ENCODE data around the gene TTC12. TPM values are rescaled to one million over a fixed set of nuclear protein-coding genes. Genes with fewer than 3 reads are reported as not detected.

TTC12 gene
- total RNA-seq, 2 donors from 2014 or later, result 4.9 to 10.3 TPM

DNA sequence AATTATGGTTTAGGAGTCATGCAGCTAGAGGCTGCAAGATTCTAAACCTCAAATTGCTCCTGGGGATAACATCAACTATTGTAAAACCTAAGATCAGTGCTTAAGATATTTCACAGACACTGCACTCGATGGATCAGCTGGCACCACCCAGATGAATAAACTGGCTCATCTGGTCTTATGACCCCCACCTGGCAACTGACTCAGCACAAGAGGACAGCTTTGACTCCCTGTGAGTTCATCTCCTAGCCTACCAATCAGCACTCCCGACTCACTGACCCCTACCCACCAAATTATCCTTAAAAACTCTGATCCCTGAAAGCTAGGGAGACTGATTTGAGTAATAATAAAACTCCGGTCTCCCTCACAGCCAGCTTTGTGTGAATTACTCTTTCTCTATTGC lies 782 bp upstream of the TTC12 start:
- intact Hi-C loops (cut with DNase I), result no loop called here
- DNase-seq (ENCODE audit: low spot score), result no peak

DNA sequence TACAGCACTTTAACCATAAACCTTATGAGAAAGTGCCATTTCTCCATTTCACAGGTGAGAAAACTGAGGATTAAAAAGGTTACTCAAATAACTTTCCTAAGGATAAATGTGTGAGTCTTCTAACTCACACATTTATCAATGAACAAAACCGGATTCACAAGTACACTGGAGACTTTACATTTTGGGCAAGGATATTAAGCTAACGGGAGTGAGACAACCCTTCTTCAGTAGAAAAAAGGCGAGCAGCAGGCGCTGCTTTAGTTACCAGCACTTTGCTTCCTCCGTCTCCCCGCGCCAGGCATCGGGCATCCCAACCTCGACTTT lies 356 bp upstream of the TTC12 start:
- no peak for DNase-seq (ENCODE audit: low spot score)
- intact Hi-C loops (cut with DNase I), result no loop called here

DNA sequence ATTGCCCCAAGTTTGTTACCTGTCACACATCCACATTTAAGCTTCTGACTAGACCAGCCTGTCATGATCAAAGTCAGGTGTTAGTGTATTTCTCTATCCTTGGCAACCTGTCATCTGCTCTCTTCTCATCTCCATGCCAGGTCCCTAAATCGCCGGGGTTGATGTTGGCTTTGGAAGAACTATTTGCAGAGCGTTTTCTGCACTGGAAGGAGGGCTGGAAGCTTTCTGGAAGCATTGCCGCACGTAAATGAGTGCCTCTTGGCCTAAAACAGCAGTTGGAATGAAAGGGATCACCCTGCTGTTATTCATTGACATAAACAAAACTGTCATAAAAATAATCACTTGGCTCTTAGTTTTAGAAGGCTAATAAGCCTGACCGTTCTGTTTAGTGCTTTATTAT lies 1.4 kb downstream of the TTC12 start:
- no peak for DNase-seq (ENCODE audit: low spot score)
- intact Hi-C loops (cut with DNase I), result no loop called here

DNA sequence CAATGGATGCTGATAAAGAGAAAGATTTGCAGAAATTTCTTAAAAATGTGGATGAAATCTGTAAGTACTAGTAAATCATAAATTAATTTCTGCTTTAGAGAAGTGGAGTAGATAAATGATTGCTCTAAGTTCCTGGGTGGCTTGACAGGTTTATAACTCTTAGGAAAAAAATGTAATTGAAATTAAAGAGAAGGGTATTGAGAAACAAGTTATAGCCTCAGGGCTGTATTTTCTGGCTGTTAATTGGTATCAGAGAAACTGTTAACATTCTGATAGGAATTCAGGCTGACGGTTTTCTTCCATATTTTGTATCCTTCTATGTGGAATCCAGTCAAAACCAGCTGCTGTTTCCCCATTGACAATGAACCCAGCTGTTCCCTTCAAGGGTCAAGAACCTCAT lies 1.9 kb downstream of the TTC12 start:
- intact Hi-C loops (cut with DNase I), result no loop called here
- DNase-seq (ENCODE audit: low spot score), result no peak

DNA sequence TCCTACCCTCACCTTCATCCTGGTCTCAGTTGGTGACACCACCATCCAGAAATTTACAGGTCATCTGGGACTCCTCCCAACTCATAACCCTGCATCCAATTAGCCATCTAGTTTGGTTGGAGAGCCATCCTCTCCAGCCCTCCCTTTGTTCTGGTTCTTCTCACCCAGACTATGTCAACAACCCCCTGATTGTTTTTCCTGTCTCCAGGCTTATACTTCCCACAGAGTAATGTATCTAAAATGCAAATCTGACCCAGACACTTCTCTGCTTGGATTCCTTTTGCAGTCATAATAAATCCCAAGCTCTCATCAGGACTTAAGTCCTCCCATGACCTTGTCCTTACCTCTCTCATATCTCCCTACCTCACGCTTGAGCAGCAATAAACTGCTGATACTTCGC lies 3.0 kb downstream of the TTC12 start:
- DNase-seq (ENCODE audit: low spot score), result no peak
- intact Hi-C loops (cut with DNase I), result no loop called here

GRCh38 chr11:113319085-113319484 lies 4.7 kb downstream of the TTC12 start:
- DNase-seq (ENCODE audit: low spot score), result no peak
- intact Hi-C loops (cut with DNase I), result no loop called here

DNA sequence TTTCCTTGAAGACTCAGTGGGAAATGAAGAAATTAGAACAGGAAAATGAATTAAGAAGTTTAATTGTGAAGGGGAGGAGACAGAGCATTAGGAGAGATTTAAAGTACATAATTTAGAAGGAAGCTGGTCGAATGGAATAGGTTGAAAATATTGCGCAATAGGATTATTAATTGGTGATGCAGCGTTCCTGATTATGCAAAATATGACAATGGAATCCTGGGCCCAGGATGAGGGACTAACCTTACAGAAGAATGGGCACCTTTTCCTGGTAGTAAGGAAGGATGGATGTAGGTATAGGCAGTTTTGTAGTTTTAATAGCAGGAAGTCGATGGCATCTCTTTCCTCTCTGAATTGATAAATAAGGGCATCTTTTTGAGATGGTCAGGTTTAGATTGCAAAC lies 7.8 kb downstream of the TTC12 start:
- DNase-seq (ENCODE audit: low spot score), result no peak
- intact Hi-C loops (cut with DNase I), result no loop called here

DNA sequence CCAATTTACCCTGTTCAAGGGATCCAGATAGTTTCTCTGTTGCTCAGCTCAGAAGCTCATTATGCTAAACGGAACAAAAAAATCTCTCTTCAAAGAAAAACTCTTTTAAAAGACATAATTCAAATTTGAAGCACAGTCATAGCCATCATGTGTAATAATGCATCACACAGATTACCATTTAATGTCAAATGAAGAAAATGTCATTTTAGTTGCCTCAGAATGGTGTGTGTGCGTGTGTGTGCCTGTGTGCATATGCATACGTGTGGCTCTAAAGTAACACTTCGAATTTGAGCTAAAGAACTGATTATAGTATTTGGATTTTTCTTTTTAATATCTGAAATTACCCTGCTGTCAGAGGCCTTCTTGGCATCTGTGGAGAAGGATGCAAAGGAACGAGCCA lies 9.9 kb downstream of the TTC12 start:
- intact Hi-C loops (cut with DNase I), result no loop called here
- no peak for DNase-seq (ENCODE audit: low spot score)

GRCh38 chr11:113329725-113330124 lies 15.3 kb downstream of the TTC12 start:
- intact Hi-C loops (cut with DNase I), result loop anchor here in 1 of 2 donors (10.0 kb wide), 1 partner anchor 1855 kb away; no protein-coding TSS in a partner anchor

GRCh38 chr11:113331441-113331840 lies 17.1 kb downstream of the TTC12 start:
- DNase-seq (ENCODE audit: low spot score), result no peak
- intact Hi-C loops (cut with DNase I), result loop anchor here in 1 of 2 donors (10.0 kb wide), 1 partner anchor 1857 kb away; no protein-coding TSS in a partner anchor

More at GRCh38 chr11:113329725-113330124, 15.3 kb downstream of the TTC12 start:
- no peak for DNase-seq (ENCODE audit: low spot score)

DNA sequence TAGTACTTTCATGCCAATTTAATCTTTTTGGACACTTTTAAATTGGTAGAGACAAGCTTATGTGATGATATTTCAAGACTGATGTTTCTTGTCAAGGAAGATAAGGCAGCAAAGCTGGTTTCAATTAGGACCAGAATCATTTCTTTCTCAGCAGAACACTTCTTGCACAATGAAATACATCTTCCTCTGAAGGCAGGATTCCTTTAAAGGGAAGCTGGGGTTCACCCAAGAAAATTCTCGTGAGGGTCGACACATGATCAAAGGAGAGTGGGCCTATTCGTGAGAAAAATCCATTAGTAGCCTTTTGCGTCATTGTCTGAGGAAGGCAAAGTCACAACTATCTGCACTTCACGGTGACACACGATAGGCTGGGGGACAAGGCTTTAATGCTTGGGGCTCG lies 17.6 kb downstream of the TTC12 start:
- DNase-seq (ENCODE audit: low spot score), result no peak
- intact Hi-C loops (cut with DNase I), result loop anchor here in 1 of 2 donors (10.0 kb wide), 1 partner anchor 1857 kb away; no protein-coding TSS in a partner anchor

- no peak for DNase-seq (ENCODE audit: low spot score)
- intact Hi-C loops (cut with DNase I), result loop anchor here in 1 of 2 donors (10.0 kb wide), 1 partner anchor 1858 kb away; no protein-coding TSS in a partner anchor
These were observed 18.4 kb downstream of the TTC12 start for GRCh38 chr11:113332638-113333329.

DNA sequence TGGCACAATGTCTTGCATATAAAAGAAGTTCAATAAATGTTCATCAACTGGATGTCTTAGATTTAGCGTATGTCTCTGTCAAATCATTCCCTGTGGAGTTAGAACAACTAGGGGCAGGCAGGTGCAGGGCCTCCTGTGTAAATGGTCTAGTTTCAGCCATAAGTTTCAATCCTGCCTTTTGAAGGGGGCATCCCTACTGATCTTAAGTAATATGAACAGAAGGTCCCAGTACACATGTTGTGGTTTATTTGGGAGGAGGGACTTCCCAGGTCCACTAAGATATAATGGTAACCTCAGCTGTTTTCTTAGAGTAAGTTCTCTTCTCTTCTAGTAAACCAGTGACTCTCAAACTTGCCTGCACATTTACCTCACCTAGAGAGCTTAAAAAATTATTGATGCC lies 19.8 kb downstream of the TTC12 start:
- intact Hi-C loops (cut with DNase I), result loop anchor here in 1 of 2 donors (10.0 kb wide), 1 partner anchor 1859 kb away; no protein-coding TSS in a partner anchor
- no peak for DNase-seq (ENCODE audit: low spot score)

- DNase-seq (ENCODE audit: low spot score), result no peak
- intact Hi-C loops (cut with DNase I), result loop anchor here in 1 of 2 donors (10.0 kb wide), 1 partner anchor 1864 kb away; no protein-coding TSS in a partner anchor
These were observed 24.3 kb downstream of the TTC12 start for GRCh38 chr11:113338730-113339129.

GRCh38 chr11:113339929-113340589 lies 25.7 kb downstream of the TTC12 start:
- no peak for DNase-seq (ENCODE audit: low spot score)
- intact Hi-C loops (cut with DNase I), result loop anchor here in 1 of 2 donors (5.0 to 10.0 kb wide), 2 partner anchors 222 to 1865 kb away; no protein-coding TSS in a partner anchor

GRCh38 chr11:113341388-113342165 lies 27.2 kb downstream of the TTC12 start:
- intact Hi-C loops (cut with DNase I), result loop anchor here in 1 of 2 donors (5.0 kb wide), 1 partner anchor 221 kb away; no protein-coding TSS in a partner anchor
- DNase-seq (ENCODE audit: low spot score), result no peak

GRCh38 chr11:113345978-113346377 lies 31.6 kb downstream of the TTC12 start:
- no peak for DNase-seq (ENCODE audit: low spot score)
- intact Hi-C loops (cut with DNase I), result no loop called here

DNA sequence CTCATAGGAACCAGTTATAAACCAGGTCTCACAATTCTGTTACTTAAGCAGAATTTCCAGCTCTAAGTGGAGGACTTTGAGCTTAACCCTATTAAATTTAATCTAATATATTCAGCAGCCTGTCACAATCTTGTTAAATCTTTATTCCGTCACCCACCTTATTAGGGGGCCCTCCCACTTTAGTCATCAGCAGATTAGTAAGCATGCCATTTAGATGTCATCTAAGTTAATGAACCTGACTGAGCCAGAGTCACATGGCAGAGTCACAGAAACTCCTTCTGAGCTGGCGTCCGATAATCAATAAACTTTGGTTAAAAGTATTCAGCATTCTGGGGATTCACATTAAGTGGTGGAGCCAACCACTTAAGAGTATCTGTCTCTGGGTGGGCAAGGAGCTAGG lies 35.1 kb downstream of the TTC12 start:
- no peak for DNase-seq (ENCODE audit: low spot score)
- intact Hi-C loops (cut with DNase I), result no loop called here

DNA sequence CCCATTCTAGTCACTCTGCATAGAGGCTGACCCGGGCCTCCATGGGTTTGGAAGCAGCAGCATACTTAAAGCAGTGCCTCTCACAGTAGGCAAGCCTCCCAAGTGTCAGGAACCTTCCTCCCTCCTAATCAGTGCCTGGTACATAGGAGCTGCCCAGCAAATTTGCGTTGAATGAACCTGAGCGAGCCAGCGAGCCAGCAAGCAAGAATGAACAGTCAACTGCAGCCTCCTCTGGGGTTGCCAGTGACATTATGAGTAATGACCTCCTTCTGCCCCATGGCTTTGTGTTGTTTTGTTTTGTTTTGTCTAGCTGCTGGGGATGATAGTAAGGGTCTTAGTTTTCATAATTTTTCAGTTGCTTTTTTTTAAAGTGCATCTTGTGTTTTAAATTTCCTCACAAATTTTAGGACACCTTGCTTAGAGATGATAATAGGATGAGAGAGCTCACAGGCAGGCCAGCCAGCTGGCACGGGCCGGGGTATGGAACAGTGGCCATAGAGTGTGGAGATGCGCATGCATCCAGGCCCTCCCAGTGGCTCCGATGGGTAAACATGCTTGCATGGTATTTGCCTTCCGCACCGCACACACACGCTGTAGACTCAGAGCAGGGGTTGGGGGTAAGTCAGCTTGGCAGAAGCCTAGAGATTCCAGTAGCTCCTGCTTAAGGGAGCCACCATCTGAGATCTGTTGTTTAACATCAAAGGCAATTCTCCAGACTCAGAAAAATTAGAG lies 36.1 kb downstream of the TTC12 start:
- intact Hi-C loops (cut with DNase I), result no loop called here
- no peak for DNase-seq (ENCODE audit: low spot score)
